ENCODE data around the gene FGF8. TPM values are rescaled to one million over a fixed set of nuclear protein-coding genes. Genes with fewer than 3 reads are reported as not detected.

FGF8 gene
- total RNA-seq, 3 donors from 2014 or later (not counting 1 experiment from before 2014, with no cell fraction given), result not detected

- intact Hi-C loops (cut with micrococcal nuclease), result no loop called here
- TF ChIP-seq CTCF (IDR thresholded peaks at IDR 0.05), result no peak
- ATAC-seq, result no peak
- peak overlapping the region; percentile 21 for H3K27ac ChIP-seq (ENCODE audit: low read length)
- H3K9me3 ChIP-seq (ENCODE audit: control insufficient read depth, insufficient read depth, low read length), result no peaks in the 10 kb centered on the region
- Mint-ChIP-seq H3K27ac (peak overlapping the region; percentile 89 to 90), H3K36me3 (peaks cover 7% of the 10 kb centered on the region), H3K9me3 (no peaks in the 10 kb centered on the region), H3K4me3 (peak overlapping the region; percentile 97), H3K4me1 (peaks cover 63 to 65% of the 10 kb centered on the region in 2 donors), H3K27me3 (ENCODE audit: low read depth in 2 of 2) (no peaks in the 10 kb centered on the region)
- peaks cover 30% of the 10 kb centered on the region for H3K4me1 ChIP-seq (ENCODE audit: control insufficient read depth, insufficient read depth, low read length)
- WGBS (ENCODE audit: insufficient coverage), result 2% methylated on average over 3 of the region's 5 CpGs
- DNase-seq, result no peak
- H3K36me3 ChIP-seq (ENCODE audit: control insufficient read depth, insufficient read depth, low read length), result peaks cover 9% of the 10 kb centered on the region
- H3K27me3 ChIP-seq (ENCODE audit: control insufficient read depth, insufficient read depth, low read length), result no peaks in the 10 kb centered on the region
- peak overlapping the region; percentile 95 for H3K4me3 ChIP-seq (ENCODE audit: low read length)
Measured at GRCh38 chr10:101816376-101816775, 40.5 kb upstream of the FGF8 start.

- Histone ChIP-seq H3K36me3 (ENCODE audit: control insufficient read depth, insufficient read depth, low read length) (peaks cover 25% of the 10 kb centered on the region), H3K9me3 (ENCODE audit: control insufficient read depth, insufficient read depth, low read length) (no peaks in the 10 kb centered on the region), H3K4me1 (ENCODE audit: control insufficient read depth, insufficient read depth, low read length) (peaks cover 30% of the 10 kb centered on the region), H3K27me3 (ENCODE audit: control insufficient read depth, insufficient read depth, low read length) (no peaks in the 10 kb centered on the region), H3K27ac (ENCODE audit: low read length) (peak overlapping the region; percentile 11), H3K4me3 (ENCODE audit: low read length) (peak overlapping the region; percentile 95)
- no peak for TF ChIP-seq CTCF (IDR thresholded peaks at IDR 0.05)
- Mint-ChIP-seq H3K27me3 (ENCODE audit: low read depth in 2 of 2) (no peaks in the 10 kb centered on the region), H3K27ac (peak overlapping the region; percentile 89 to 90), H3K4me3 (peak overlapping the region; percentile 97), H3K4me1 (peaks cover 63 to 67% of the 10 kb centered on the region in 2 donors), H3K36me3 (peaks cover 7% of the 10 kb centered on the region), H3K9me3 (no peaks in the 10 kb centered on the region)
- no peak for ATAC-seq
- DNase-seq, result peak in 1 of 2 donors; percentile 31
- 63% methylated on average over 8 of the region's 8 CpGs for WGBS (ENCODE audit: insufficient coverage)
- intact Hi-C loops (cut with micrococcal nuclease), result no loop called here
Measured at GRCh38 chr10:101814466-101815071, 38.7 kb upstream of the FGF8 start.

- no peak for TF ChIP-seq CTCF (IDR thresholded peaks at IDR 0.05)
- intact Hi-C loops (cut with micrococcal nuclease), result no loop called here
- 64% methylated on average over 2 of the region's 4 CpGs for WGBS (ENCODE audit: insufficient coverage)
Measured at GRCh38 chr10:101812606-101813005, 36.7 kb upstream of the FGF8 start.

GRCh38 chr10:101807158-101807557, 31.2 kb upstream of the FGF8 start:
- H3K36me3 ChIP-seq (ENCODE audit: control insufficient read depth, insufficient read depth, low read length), result peaks cover 84% of the 10 kb centered on the region
- intact Hi-C loops (cut with micrococcal nuclease), result no loop called here
- H3K4me3 ChIP-seq (ENCODE audit: low read length), result no peak overlapping the region
- Mint-ChIP-seq H3K9me3 (no peaks in the 10 kb centered on the region), H3K27me3 (ENCODE audit: low read depth in 2 of 2) (no peaks in the 10 kb centered on the region), H3K36me3 (peaks cover 12% of the 10 kb centered on the region), H3K4me1 (peaks cover 10 to 12% of the 10 kb centered on the region in 2 donors), H3K4me3 (no peak overlapping the region), H3K27ac (peak overlapping the region in 1 of 2 donors; percentile 70)
- H3K4me1 ChIP-seq (ENCODE audit: control insufficient read depth, insufficient read depth, low read length), result peaks cover 4% of the 10 kb centered on the region
- 96% methylated on average over 1 of the region's 1 CpG for WGBS (ENCODE audit: insufficient coverage)
- no peak overlapping the region for H3K27ac ChIP-seq (ENCODE audit: low read length)
- H3K9me3 ChIP-seq (ENCODE audit: control insufficient read depth, insufficient read depth, low read length), result no peaks in the 10 kb centered on the region
- DNase-seq, result no peak
- no peak for ATAC-seq
- H3K27me3 ChIP-seq (ENCODE audit: control insufficient read depth, insufficient read depth, low read length), result no peaks in the 10 kb centered on the region
- TF ChIP-seq CTCF (IDR thresholded peaks at IDR 0.05), result no peak

More at GRCh38 chr10:101812606-101813005, 36.7 kb upstream of the FGF8 start:
- Histone ChIP-seq H3K9me3 (ENCODE audit: control insufficient read depth, insufficient read depth, low read length) (no peaks in the 10 kb centered on the region), H3K27me3 (ENCODE audit: control insufficient read depth, insufficient read depth, low read length) (no peaks in the 10 kb centered on the region), H3K4me3 (ENCODE audit: low read length) (no peak overlapping the region), H3K36me3 (ENCODE audit: control insufficient read depth, insufficient read depth, low read length) (peaks cover 44% of the 10 kb centered on the region), H3K4me1 (ENCODE audit: control insufficient read depth, insufficient read depth, low read length) (peaks cover 19% of the 10 kb centered on the region), H3K27ac (ENCODE audit: low read length) (no peak overlapping the region)
- DNase-seq, result no peak
- H3K4me1 Mint-ChIP-seq, result peaks cover 50 to 56% of the 10 kb centered on the region in 2 donors
- H3K36me3 Mint-ChIP-seq, result peaks cover 1% of the 10 kb centered on the region
- H3K27me3 Mint-ChIP-seq (ENCODE audit: low read depth in 2 of 2), result no peaks in the 10 kb centered on the region
- peak overlapping the region; percentile 65 to 90 for H3K27ac Mint-ChIP-seq
- no peaks in the 10 kb centered on the region for H3K9me3 Mint-ChIP-seq
- ATAC-seq, result no peak
- peak overlapping the region; percentile 25 for H3K4me3 Mint-ChIP-seq

All from natural killer cell (primary cell).